T1000 (cell line): ENCODE measurements around the gene ALDH1A3.
"Not testable (repeated sequence)": the region's sequence is repeated elsewhere in the genome, so short reads cannot be mapped to it uniquely, and the experiment has no call there.

Experiments
- DNase-seq: peaks from one replicate; lab custom pipeline; 2025; ENCODE audit warnings: mixed read lengths; lab: John Stamatoyannopoulos, UW

ALDH1A3 gene

GRCh38 chr15:100879464-100880138 lies at the start of gene ALDH1A3:
Gene ALDH1A3, plus strand, starts transcription at chr15:100879831. Its CDS starts 77 bp downstream, at chr15:100879908.
- DNase-seq, result peak; percentile 58

GRCh38 chr15:100831467-100831866 lies 48.2 kb upstream of the ALDH1A3 start:
- DNase-seq, result no peak

- DNase-seq, result no peak
These were observed 47.3 kb upstream of the ALDH1A3 start for GRCh38 chr15:100832149-100832942.

DNA sequence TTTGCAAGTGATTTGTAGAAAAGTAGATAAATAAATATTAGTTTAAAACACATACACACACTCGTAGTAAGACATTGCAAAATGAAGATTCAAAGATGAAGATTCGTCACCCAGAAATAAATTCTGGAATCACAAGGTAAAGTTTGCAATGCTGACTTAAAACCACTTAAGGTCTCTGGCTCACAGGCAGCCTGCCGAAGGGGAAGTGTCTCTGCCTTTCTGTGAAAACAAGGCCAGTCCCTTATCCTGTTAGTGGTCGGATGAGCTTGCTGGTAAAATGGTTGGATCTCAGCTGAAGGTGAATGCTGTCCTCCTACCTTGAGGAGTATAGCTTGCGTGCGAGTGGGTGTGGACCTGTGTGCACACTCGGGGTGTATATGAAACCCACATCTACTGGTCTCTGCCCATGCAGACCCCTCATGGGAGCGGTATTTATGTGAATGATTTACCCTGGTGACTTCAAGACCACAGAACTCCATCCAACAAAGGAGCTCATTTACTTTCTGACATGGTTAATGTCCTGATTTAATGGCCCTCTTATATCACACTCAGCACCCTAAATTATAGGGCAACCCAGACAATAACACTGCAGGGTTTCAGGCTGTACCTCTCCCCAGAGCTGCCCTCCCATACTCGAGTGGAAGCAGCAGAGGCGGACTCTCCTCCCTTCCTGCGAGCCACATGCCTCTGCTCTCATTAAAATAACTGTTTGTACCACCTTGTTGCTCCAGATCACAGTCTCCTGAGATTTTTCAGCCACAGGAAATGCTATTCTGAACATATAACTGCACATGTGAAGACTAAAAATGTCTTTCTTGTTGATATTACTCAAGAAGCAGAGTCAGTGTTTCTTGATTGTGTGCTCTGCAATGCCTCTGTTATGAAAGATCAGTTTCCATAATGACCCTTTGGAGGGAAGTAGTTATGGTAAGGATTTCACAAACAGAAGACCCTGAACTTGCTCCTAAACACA lies 45.9 kb upstream of the ALDH1A3 start:
- no peak for DNase-seq

DNA sequence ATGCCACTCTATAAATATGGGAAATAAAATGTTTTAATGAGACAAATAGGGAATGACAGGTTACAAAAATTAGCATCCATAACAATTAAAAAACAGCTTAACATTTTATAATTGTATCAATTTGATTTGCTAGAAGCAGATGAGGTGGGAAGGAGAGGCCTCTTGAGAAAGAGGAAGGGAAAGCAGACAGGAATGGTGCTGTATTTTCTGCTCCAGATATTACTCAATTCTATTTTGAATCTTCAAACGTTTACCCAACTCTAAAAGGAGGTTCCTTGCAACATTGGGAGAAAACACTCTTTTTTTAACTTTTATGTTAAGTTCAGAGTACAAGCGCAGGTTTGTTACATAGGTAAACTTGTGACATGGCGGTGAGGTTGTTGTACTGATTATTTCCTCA lies 44.9 kb upstream of the ALDH1A3 start:
- no peak for DNase-seq

DNA sequence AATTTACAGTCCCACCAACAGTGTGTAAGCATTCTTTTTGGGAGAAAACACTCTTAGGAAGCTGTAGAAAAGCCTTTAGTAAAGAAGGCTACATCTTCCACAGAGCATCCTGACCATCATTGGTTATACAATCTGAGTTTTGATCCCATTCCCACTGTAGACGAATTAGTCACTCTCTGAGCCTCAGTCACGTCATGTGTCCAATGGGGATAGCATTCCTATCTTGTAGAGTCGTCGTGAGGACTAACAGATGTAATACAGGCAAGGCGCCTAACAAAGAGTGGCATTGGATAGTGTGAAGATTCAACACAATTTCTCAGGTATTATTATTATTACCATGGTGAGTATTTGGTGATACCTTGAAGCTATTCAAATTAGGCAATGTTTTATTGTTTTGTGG lies 44.0 kb upstream of the ALDH1A3 start:
- no peak for DNase-seq

GRCh38 chr15:100836501-100836900 lies 43.1 kb upstream of the ALDH1A3 start:
- no peak for DNase-seq

DNA sequence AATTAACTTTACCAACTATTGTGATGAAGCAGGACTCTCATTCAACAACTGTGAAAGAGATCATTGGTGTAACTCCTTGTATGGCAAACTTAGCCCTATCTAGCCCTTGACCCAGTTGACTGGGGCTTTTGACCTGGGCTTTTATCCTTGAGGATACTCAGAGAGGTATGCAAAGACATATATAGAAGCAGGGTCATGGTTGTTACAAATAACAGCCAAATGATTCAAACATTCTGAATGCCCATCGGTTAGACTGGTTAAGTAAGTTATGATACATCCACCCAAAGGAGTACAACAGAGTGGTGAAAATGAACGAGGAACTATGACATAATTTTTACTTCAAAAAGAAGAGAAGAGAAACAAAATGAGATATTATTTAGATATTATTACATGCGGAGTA lies 38.2 kb upstream of the ALDH1A3 start:
- DNase-seq, result no peak

DNA sequence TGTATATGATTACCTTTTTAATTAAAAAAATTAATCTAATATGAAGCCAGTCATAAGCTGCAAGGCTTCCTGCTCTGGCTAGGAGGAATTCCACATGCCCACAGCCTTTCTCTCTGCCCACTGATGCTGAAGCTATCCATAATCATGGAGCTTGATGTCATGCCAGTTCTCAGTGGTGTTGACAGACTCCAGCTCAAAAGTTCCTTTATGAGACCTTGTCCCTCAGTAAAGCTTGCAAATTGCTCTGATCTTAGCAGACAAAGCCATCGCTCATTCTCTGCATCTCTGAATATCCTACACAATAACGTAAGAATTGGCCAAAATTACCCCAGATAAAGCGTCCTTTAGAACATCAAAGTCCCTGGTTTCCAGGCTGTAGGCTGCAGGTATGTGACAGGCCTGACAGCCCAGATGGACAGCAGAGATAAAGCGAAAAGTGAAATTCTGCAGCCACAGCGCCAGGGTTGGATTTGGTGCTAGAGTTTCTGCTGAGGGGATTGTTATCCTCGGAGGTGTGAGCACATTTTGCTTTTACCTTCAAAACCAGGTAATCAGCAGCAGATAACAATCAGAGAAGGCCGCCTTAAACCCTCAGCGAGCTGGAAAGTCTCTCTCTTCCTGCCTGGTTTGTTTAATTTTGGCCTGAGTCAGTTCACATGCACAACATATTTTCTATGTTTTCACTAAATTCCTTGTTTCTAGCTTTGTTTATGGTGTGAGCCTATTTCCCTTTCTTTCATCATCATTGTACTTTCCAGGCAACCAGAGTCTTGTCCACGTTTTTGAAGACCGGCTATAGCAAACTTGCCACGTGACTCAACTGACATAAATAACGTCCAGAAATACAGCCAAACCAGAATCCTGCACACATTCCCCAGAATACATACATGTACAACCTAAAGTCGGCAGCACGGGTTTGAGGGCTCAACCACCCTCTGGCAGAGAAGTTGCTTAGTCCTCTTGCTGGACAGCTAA lies 36.6 kb upstream of the ALDH1A3 start:
- no peak for DNase-seq

DNA sequence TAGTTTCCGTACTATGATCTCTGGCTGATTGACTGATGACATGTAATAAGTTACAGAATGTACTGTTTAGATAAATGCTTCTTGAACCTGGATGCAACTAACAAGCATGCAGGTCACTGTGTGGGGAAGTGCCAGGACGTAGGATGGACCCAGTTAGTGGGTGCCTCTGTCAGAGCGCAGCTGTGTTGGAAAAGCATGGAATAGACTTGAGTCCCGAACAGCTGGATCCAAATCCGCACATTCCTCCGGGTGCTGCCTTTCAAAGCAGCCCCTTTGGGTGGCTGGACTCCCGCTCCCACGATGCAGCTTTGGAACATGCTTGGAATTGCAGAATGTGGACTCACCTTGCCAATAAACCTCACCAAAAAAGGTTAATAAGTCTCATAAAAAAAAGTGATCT lies 35.5 kb upstream of the ALDH1A3 start:
- no peak for DNase-seq

- DNase-seq, result no peak
These were observed 34.9 kb upstream of the ALDH1A3 start for GRCh38 chr15:100844778-100845177.

DNA sequence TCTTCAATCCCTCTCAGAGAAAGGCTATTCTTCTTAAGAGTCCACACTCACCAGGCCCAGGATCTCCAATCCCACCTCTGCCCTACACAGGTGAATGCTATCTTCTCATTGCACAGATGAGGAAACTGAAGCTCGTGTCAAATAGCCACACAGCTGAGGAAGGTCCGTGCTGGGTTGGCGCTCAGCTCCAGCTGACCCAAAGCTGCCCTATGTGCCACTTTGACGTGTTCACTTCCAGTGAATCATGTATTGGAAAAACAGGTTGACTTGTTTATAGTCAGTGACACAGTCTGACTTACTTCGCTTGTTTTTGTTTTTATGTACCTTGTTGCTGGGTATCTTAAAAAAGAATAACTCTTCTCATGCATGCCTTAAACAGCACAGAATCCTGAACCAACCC lies 32.4 kb upstream of the ALDH1A3 start:
- no peak for DNase-seq

- peak; percentile 32 for DNase-seq
These were observed 30.4 kb upstream of the ALDH1A3 start for GRCh38 chr15:100849021-100849854.

- no peak for DNase-seq
These were observed 29.8 kb upstream of the ALDH1A3 start for GRCh38 chr15:100849855-100850218.

GRCh38 chr15:100851428-100852015 lies 28.1 kb upstream of the ALDH1A3 start:
- not testable (repeated sequence) for DNase-seq

- no peak for DNase-seq
These were observed 27.0 kb upstream of the ALDH1A3 start for GRCh38 chr15:100852630-100853029.

- no peak for DNase-seq
These were observed 25.8 kb upstream of the ALDH1A3 start for GRCh38 chr15:100853676-100854440.

DNA sequence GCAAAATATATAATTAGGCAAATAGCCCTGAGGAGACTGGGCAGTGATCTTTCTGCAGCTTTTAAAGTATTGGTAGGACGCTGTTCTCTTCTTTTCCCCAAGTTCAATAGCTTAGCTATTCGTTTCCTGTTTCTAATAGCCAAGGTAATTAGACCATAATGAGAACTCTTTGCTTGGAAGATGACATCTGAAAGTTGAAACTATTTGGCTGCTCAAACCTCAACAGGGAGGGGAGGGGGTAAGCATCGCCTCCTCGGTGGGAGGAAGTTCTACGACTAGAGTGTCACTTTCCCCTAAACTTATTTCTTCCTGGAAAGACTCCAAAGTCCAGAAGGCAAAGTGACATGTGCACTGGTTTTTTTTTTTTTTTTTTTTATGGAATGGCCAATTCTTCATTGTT lies 22.8 kb upstream of the ALDH1A3 start:
- DNase-seq, result no peak

- DNase-seq, result no peak
These were observed 21.3 kb upstream of the ALDH1A3 start for GRCh38 chr15:100858294-100858693.
